Keratinocyte (primary cell): ENCODE measurements around the gene TNS4.

ENCODE experiments used
- EZH2 ChIP-seq: IDR thresholded peaks from one replicate; pipeline ENCODE4 v1.6.1; 2012; ENCODE audit warnings: inconsistent platforms, mild to moderate bottlenecking, low read length, moderate library complexity
- TF ChIP-seq, protein P1 (sequence below), 3 experiments: IDR thresholded peaks in 1 of 3; conservative IDR thresholded peaks in 1 of 3; optimal IDR thresholded peaks in 1 of 3; 2 replicates in 2 of 3; 3 replicates in 1 of 3; pipeline versions ENCODE3 to v1.5.1; 2011; ENCODE audit warnings: low read length in 3 of 3, mild to moderate bottlenecking in 3 of 3, moderate library complexity in 2 of 3, control low read depth in 1 of 3, inconsistent platforms in 1 of 3; ENCODE audit not compliant: insufficient read depth in 2 of 3; ENCODE audit errors: extremely low read depth in 1 of 3

DNA sequence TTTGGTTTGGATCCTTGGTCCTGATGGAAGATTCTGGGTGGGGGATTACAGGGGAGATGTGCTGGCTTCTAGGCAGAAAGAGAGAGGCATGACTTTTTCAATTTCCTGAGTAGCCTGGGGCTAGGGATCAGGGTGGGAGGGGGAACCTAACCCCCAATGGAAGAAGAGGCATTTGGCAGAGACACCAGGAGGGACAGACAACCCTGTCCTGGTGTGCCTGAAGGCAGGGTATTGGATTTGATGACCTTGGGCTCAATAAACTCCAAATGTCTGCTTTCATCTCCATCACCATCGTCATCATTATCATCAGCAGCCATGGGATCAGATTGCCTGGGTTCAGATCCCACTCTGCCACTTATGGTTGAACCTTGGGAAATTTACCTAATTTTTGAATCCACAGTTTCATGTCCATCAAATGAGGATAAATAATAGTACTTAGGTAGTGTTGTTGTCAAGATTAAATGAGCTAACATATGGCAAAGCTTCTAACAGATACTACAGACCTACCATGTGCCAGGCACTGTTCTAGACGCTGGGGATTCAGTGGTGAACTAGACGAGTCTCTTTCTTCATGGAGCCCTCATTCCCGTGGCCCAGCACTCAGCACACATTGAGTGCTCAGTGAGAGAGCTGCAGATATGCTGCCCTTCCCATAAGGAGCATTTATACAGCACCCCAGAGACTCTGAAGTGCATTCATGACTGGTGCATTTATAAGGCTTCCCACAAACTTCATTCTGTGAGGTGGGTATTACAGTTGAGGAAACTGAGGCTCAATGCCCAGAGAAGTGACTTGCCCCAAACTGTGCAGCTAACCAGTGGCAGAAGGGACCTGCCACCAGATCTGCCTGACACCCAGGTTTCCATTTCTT, 31.4 kb downstream of the TNS4 start:
- TF ChIP-seq, protein P1, sequence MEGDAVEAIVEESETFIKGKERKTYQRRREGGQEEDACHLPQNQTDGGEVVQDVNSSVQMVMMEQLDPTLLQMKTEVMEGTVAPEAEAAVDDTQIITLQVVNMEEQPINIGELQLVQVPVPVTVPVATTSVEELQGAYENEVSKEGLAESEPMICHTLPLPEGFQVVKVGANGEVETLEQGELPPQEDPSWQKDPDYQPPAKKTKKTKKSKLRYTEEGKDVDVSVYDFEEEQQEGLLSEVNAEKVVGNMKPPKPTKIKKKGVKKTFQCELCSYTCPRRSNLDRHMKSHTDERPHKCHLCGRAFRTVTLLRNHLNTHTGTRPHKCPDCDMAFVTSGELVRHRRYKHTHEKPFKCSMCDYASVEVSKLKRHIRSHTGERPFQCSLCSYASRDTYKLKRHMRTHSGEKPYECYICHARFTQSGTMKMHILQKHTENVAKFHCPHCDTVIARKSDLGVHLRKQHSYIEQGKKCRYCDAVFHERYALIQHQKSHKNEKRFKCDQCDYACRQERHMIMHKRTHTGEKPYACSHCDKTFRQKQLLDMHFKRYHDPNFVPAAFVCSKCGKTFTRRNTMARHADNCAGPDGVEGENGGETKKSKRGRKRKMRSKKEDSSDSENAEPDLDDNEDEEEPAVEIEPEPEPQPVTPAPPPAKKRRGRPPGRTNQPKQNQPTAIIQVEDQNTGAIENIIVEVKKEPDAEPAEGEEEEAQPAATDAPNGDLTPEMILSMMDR (optimal IDR thresholded peaks at IDR 0.05 in 1 of 3, IDR thresholded peaks at IDR 0.05 in 1 of 3, conservative IDR thresholded peaks at IDR 0.05 in 1 of 3; ENCODE audit: extremely low read depth in 1 of 3, insufficient read depth in 2 of 3, low read length in 3 of 3): no peak
- no peak for TF ChIP-seq EZH2
